Fibroblast of the aortic adventitia (primary cell): Measurements from ENCODE around the gene MEI4. TPM values are rescaled to one million over a fixed set of nuclear protein-coding genes. Genes with fewer than 3 reads are reported as not detected.

ENCODE experiments used
- DNase-seq: peaks from one replicate; pipeline ENCODE4 v3.0.0-alpha.2; 2010; ENCODE audit warnings: low read depth
- H3K4me3 ChIP-seq: 2 replicates; pipeline ENCODE4 v1.5.1; 2011; ENCODE audit warnings: low read depth, mild to moderate bottlenecking, control low read depth, low read length, moderate library complexity
- total RNA-seq: library from RNA; depleted of rRNA; stranded (reverse); fragments of >200 nt; gene quantifications from 2 replicates; pipeline ENCODE4 v1.2.3, GENCODE V29; 2012; ENCODE audit warnings: low replicate concordance
- TF ChIP-seq, protein P1 (sequence below): IDR thresholded peaks from 2 replicates; pipeline ENCODE4 v1.5.1; 2011; ENCODE audit warnings: mild to moderate bottlenecking, low read length, control low read depth, inconsistent platforms; ENCODE audit not compliant: insufficient read depth

MEI4 gene
- total RNA-seq, 1 donor, result not detected

DNA sequence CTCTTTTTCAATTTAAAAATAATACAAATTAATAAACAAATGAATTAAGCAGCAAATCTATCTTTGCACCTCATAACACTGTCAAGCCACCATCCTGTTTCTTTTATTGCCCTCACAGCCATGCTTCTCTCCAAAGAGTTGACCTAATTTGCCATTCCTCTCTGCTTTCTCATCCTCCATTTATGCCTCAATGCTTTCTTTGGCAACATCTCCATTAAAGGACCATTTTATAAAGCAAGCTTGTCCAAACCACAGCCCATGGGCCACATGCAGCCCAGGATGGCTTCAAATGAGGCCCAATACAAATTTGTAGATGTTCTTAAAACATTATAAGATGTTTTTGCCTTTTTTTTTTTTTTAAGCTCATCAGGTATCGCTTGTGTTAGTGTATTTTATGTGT, 26.4 kb upstream of the MEI4 start:
- no peak for DNase-seq
- TF ChIP-seq, protein P1, sequence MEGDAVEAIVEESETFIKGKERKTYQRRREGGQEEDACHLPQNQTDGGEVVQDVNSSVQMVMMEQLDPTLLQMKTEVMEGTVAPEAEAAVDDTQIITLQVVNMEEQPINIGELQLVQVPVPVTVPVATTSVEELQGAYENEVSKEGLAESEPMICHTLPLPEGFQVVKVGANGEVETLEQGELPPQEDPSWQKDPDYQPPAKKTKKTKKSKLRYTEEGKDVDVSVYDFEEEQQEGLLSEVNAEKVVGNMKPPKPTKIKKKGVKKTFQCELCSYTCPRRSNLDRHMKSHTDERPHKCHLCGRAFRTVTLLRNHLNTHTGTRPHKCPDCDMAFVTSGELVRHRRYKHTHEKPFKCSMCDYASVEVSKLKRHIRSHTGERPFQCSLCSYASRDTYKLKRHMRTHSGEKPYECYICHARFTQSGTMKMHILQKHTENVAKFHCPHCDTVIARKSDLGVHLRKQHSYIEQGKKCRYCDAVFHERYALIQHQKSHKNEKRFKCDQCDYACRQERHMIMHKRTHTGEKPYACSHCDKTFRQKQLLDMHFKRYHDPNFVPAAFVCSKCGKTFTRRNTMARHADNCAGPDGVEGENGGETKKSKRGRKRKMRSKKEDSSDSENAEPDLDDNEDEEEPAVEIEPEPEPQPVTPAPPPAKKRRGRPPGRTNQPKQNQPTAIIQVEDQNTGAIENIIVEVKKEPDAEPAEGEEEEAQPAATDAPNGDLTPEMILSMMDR, result no peak
- H3K4me3 ChIP-seq, result no peak overlapping the region

DNA sequence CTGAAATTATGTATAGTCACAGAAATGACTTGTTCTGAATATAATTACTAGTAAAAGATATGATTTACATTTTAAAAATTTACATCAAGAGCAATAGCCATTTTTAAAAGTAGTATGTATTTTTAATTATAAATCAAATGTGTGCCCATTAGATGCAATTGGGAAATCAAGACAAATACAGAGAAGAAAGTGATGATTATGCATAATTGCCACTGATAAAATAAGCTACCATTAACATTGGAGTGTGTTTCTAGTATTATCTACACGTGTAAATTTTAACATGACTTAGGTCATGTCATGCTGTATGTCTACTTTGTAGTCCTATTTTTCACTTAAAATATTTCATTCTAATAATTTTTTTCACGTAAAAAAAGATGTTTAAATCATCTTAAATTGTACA, 22.8 kb upstream of the MEI4 start:
- H3K4me3 ChIP-seq, result no peak overlapping the region
- TF ChIP-seq, protein P1, result no peak
- DNase-seq, result no peak

DNA sequence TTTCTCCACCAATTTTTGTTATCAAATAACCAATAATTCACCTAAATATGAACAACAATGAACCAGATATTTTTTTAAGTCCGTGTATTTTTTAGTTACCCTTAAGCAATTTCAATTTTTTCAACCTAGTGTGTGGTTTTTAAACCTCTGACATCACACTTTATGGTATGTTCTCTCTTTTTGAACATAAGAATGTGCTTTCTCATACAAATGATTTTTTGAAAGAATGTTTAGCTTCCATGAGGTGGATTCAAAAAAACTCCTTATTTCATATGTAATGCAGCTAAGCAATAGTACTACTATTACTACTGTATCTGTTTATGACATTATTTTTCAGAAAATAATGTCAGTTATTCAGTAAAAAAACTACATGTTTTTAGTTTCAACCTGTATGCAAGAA, 19.4 kb upstream of the MEI4 start:
- TF ChIP-seq, protein P1, result no peak
- H3K4me3 ChIP-seq, result no peak overlapping the region
- no peak for DNase-seq

DNA sequence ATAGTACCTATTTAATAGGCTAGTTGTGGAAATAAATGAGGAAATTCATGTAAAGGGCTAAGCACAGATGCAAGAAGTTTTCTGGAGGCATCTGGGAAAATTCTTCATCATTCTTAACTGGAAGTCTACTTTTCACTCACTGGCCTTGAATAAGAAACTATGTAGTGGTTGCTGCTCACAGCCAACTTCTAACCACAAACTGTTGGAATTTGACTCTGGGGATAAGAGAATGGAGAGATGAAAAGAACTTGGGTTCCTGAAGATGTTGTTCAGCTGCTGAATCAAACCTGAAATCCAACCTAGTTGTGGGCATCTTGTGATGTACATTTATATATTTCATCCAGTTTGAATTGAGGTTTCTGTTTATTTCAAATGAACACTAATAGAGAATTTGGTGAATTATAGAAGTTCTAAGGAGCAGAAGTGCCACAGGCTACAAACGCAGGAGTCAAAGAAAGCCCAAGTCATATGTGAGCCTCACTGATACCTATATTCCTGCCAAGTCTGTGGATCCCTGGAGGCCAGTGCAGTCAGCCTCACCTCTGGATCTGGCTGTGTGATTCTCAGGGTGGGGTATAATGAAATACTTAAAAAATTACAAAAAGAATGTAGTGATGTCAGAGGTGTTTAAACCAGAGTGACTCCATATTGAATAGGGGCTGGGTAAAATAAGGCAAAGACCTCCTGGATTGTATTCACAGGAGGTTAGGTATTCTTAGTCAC, 18.7 kb upstream of the MEI4 start:
- TF ChIP-seq, protein P1, result no peak
- no peak overlapping the region for H3K4me3 ChIP-seq
- DNase-seq, result no peak

DNA sequence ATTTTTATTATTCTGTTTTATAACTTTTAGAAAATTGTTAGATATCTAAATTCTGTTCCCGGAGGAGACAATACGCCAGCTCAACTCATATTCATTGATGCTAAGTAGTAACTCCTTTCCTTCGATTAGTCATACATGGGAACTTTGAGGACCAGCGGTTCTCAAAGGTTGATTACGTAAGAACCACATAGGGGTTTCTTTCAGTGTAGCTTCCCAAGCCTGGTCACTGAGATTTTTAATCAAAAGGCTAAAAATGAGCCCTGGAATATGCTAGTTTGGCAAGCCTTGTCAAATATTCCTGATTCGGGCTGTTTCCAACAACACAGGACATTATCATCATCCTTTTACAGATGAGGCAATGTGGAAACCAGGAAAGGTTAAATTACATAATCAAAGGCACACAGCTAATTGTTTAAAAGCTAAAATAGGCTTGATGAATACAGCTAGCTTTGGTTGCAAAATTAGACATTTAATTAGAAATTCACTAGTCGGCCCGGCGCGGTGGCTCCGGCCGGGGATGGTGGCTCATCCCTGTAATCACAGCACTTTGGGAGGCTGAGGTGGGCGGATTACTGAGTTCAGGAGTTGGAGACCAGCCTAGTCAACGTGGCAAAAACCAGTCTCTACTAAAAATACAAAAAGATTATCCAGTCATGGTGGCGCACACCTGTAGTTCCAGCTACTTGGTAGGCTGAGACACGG, 14.6 kb upstream of the MEI4 start:
- no peak for DNase-seq
- TF ChIP-seq, protein P1, result no peak

DNA sequence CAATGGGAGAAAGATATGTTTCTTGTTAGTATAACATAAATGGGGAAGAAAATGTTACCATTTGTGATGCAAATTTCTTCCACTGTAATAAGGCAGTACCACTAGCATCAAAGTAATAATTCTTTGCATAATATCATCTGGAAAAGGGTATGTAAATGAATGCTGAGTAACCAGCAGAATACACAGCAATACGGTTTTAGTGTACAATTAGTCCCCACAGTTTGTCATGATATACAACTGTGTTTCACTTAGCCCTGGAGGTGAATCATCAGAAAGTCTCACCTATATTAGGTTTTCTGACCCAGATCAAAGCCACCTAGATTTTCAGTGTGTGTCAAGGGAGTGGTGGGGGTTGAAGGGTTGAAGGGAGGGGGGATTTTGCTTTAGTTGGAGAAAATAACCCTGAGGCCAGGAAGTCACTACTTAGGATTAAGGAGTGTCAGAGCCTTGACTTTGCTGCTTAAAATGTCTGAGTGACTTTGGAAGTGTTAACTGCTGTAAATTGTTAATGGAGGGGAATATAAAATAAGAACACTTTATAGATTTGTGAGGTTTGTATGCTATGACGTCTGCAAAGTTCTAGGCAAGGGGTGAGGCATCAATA, 8.6 kb upstream of the MEI4 start:
- H3K4me3 ChIP-seq, result no peak overlapping the region
- no peak for DNase-seq
- TF ChIP-seq, protein P1, result no peak

More for the DNA sequence above, 14.6 kb upstream of the MEI4 start:
- no peak overlapping the region for H3K4me3 ChIP-seq
